ENCODE data around the gene SNX2. TPM values are rescaled to one million over a fixed set of nuclear protein-coding genes. Genes with fewer than 3 reads are reported as not detected.

Gene SNX2
- total RNA-seq, 1 donor from 2014 or later: 38.3 TPM

DNA sequence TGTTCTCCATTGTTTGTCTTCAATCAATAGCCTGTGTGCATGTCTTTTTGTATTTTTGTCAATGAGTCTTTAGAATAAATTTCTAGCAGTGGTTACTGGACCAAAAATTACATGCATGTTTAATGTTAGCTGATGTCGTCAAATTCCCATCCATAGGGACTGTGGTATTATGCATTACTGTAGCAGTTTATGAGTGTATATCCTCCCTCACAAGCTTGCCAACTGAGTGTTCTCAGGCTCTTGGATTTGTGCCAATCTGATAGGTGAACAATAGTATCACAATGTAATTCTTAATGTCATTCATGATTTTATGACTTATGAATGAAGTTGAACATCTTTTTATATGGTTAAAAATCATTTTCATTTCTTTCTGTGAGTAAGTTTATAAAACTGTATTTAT lies 83.6 kb downstream of the SNX2 start:
- Histone ChIP-seq H3K4me1 (no peaks in the 10 kb centered on the region), H3K9me3 (no peaks in the 10 kb centered on the region), H3K27ac (no peak overlapping the region), H3K36me3 (no peaks in the 10 kb centered on the region), H3K27me3 (no peaks in the 10 kb centered on the region), H3K4me3 (no peak overlapping the region)
- DNase-seq (ENCODE audit: extremely low spot score in 2 of 2): no peak
- intact Hi-C loops (cut with DNase I): no loop called here
- TF ChIP-seq POLR2AphosphoS5 (IDR thresholded peaks at IDR 0.05; ENCODE audit: insufficient read depth in 1 of 2, low read depth in 1 of 2): no peak
- TF ChIP-seq, protein P1, sequence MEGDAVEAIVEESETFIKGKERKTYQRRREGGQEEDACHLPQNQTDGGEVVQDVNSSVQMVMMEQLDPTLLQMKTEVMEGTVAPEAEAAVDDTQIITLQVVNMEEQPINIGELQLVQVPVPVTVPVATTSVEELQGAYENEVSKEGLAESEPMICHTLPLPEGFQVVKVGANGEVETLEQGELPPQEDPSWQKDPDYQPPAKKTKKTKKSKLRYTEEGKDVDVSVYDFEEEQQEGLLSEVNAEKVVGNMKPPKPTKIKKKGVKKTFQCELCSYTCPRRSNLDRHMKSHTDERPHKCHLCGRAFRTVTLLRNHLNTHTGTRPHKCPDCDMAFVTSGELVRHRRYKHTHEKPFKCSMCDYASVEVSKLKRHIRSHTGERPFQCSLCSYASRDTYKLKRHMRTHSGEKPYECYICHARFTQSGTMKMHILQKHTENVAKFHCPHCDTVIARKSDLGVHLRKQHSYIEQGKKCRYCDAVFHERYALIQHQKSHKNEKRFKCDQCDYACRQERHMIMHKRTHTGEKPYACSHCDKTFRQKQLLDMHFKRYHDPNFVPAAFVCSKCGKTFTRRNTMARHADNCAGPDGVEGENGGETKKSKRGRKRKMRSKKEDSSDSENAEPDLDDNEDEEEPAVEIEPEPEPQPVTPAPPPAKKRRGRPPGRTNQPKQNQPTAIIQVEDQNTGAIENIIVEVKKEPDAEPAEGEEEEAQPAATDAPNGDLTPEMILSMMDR (IDR thresholded peaks at IDR 0.05): no peak
- TF ChIP-seq POLR2A (IDR thresholded peaks at IDR 0.05): no peak

DNA sequence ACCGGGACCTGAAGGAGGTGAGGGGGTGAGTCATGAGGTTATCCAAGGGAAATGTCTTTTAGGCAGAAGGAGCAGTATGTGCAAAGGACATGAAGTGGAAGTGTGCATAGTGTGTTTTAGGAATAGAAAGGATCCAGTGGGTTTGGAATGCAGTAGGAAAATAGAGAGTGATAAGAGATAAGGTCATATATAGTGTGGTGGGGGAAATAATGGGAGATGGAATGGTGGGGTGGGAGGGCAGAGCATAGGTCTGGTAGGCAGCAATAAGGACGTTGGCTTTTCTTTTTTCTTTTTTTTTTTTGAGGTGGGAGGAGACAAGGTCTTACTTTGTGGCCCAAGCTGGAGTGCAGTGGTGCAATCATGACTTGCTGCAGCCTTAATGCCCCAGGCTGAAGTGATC lies 88.4 kb downstream of the SNX2 start:
- Histone ChIP-seq H3K4me3 (no peak overlapping the region), H3K36me3 (no peaks in the 10 kb centered on the region), H3K4me1 (no peaks in the 10 kb centered on the region), H3K9me3 (no peaks in the 10 kb centered on the region), H3K27me3 (no peaks in the 10 kb centered on the region), H3K27ac (no peak overlapping the region)
- no peak for TF ChIP-seq POLR2A (IDR thresholded peaks at IDR 0.05)
- TF ChIP-seq, protein P1 (IDR thresholded peaks at IDR 0.05): no peak
- no peak for TF ChIP-seq POLR2AphosphoS5 (IDR thresholded peaks at IDR 0.05; ENCODE audit: insufficient read depth in 1 of 2, low read depth in 1 of 2)
- DNase-seq (ENCODE audit: extremely low spot score in 2 of 2): no peak
- intact Hi-C loops (cut with DNase I): no loop called here

DNA sequence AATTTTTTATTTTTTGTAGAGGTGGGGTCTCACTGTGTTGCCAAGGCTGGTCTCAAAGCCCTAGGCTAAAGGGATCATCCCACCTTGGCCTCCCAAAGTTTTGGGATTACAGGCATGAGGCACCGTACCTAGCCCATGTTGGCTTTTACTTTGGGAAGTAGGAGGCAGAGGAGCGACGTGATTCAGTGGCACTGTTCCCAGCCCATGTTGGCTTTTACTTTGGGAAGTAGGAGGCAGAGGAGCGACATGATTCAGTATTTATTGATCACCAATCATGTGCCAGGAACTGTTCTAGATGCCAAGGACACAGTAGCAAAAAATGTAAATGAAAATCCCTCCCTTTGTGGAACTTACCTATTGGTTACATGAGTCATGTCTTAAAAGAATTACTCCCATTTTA lies 88.8 kb downstream of the SNX2 start:
- H3K4me1 ChIP-seq: no peaks in the 10 kb centered on the region
- H3K27me3 ChIP-seq: no peaks in the 10 kb centered on the region
- DNase-seq (ENCODE audit: extremely low spot score in 2 of 2): no peak
- TF ChIP-seq, protein P1 (IDR thresholded peaks at IDR 0.05): no peak
- TF ChIP-seq POLR2A (IDR thresholded peaks at IDR 0.05) (no peak), POLR2AphosphoS5 (IDR thresholded peaks at IDR 0.05; ENCODE audit: insufficient read depth in 1 of 2, low read depth in 1 of 2) (no peak)
- H3K27ac ChIP-seq: no peak overlapping the region
- intact Hi-C loops (cut with DNase I): no loop called here
- H3K9me3 ChIP-seq: no peaks in the 10 kb centered on the region
- no peaks in the 10 kb centered on the region for H3K36me3 ChIP-seq
- H3K4me3 ChIP-seq: no peak overlapping the region

DNA sequence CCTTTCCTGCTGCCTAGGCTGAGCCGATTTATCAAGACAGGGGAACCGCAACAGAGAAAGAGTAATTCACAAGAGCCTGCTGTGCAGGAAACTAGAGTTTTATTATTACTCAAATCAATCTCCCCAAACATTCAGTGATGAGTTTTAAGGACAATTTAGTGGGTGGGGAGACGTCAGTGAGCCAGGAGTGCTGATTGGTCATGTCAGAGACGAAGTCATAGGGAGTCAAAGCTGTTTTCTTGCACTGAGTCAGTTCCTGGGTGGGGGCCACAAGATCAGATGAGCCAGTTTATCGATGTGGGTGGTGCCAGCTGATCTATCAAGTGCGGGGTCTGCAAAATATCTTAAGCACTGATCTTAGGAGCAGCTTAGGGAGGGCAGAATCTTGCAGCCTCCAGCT lies 89.5 kb downstream of the SNX2 start:
- no peak for DNase-seq (ENCODE audit: extremely low spot score in 2 of 2)
- TF ChIP-seq, protein P1 (IDR thresholded peaks at IDR 0.05): no peak
- TF ChIP-seq POLR2AphosphoS5 (IDR thresholded peaks at IDR 0.05; ENCODE audit: insufficient read depth in 1 of 2, low read depth in 1 of 2) (no peak), POLR2A (IDR thresholded peaks at IDR 0.05) (no peak)
- Histone ChIP-seq H3K36me3 (no peaks in the 10 kb centered on the region), H3K9me3 (no peaks in the 10 kb centered on the region), H3K4me3 (no peak overlapping the region), H3K27ac (no peak overlapping the region), H3K4me1 (no peaks in the 10 kb centered on the region), H3K27me3 (no peaks in the 10 kb centered on the region)
- intact Hi-C loops (cut with DNase I): no loop called here

DNA sequence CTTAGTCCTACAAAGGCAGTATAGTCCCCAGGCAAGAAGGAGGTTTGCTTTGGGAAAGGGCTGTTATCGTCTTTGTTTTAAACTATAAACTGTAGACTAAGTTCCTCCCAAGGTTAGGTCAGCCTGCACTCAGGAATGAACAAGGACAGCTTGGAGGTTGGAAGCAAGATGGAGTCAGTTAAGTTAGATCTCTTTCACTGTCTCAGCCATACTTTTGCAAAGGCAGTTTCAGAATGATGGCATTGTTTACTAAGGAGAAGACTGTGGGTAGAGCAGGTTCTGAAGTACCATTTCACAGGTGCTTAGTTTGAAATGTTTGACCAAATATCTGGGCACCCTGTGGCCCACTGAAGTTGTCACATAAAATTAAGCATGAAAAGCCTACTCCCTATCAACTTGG lies 90.0 kb downstream of the SNX2 start:
- no peaks in the 10 kb centered on the region for H3K36me3 ChIP-seq
- H3K4me3 ChIP-seq: no peak overlapping the region
- H3K9me3 ChIP-seq: no peaks in the 10 kb centered on the region
- peaks cover under 1% of the 10 kb centered on the region for H3K4me1 ChIP-seq
- no peak for DNase-seq (ENCODE audit: extremely low spot score in 2 of 2)
- no peak overlapping the region for H3K27ac ChIP-seq
- TF ChIP-seq POLR2A (IDR thresholded peaks at IDR 0.05) (no peak), POLR2AphosphoS5 (IDR thresholded peaks at IDR 0.05; ENCODE audit: insufficient read depth in 1 of 2, low read depth in 1 of 2) (no peak)
- TF ChIP-seq, protein P1 (IDR thresholded peaks at IDR 0.05): no peak
- H3K27me3 ChIP-seq: no peaks in the 10 kb centered on the region
- intact Hi-C loops (cut with DNase I): no loop called here

Data from vagina (tissue), 2 donors.